ENCODE results near the gene FCRLB. TPM values are rescaled to one million over a fixed set of nuclear protein-coding genes. Genes with fewer than 3 reads are reported as not detected.
A peak's percentile ranks its signal among the peaks of the same experiment; 100 is the strongest.

FCRLB gene
- total and polyA plus RNA-seq, 8 donors = 0.25 to 1.1 (median 0.53) TPM

DNA sequence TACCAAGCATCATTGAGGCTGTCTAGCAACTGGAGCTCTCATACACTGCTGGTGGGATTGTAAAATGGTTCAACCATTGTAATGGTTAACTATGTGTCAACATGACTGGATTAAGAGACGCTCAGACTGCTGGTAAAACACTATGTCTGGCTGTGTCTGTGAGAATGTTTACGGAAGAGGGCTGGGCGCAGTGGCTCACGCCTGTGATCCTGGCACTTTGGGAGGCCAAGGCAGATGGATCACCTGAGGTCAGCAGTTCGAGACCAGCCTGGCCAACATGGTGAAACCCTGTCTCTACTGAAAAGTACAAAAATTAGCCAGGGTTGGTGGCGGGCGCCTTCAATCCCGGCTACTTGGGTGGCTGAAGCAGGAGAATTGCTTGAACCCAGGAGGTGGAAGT, 19.1 kb upstream of the FCRLB start:
- TF ChIP-seq, protein P1, sequence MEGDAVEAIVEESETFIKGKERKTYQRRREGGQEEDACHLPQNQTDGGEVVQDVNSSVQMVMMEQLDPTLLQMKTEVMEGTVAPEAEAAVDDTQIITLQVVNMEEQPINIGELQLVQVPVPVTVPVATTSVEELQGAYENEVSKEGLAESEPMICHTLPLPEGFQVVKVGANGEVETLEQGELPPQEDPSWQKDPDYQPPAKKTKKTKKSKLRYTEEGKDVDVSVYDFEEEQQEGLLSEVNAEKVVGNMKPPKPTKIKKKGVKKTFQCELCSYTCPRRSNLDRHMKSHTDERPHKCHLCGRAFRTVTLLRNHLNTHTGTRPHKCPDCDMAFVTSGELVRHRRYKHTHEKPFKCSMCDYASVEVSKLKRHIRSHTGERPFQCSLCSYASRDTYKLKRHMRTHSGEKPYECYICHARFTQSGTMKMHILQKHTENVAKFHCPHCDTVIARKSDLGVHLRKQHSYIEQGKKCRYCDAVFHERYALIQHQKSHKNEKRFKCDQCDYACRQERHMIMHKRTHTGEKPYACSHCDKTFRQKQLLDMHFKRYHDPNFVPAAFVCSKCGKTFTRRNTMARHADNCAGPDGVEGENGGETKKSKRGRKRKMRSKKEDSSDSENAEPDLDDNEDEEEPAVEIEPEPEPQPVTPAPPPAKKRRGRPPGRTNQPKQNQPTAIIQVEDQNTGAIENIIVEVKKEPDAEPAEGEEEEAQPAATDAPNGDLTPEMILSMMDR (IDR thresholded peaks at IDR 0.05) = no peak
- ATAC-seq (no peak), DNase-seq (peak in 1 of 4 donors; percentile 13)
- peaks cover 0 to 57% of the 10 kb centered on the region in 2 donors for H3K27me3 ChIP-seq
- H3K9me3 ChIP-seq = no peaks in the 10 kb centered on the region
- intact Hi-C loops (cut with DNase I) = no loop called here
- H3K4me1 ChIP-seq = no peaks in the 10 kb centered on the region
- no peaks in the 10 kb centered on the region for H3K36me3 ChIP-seq
- H3K4me3 ChIP-seq = no peak overlapping the region
- no peak overlapping the region for H3K27ac ChIP-seq

DNA sequence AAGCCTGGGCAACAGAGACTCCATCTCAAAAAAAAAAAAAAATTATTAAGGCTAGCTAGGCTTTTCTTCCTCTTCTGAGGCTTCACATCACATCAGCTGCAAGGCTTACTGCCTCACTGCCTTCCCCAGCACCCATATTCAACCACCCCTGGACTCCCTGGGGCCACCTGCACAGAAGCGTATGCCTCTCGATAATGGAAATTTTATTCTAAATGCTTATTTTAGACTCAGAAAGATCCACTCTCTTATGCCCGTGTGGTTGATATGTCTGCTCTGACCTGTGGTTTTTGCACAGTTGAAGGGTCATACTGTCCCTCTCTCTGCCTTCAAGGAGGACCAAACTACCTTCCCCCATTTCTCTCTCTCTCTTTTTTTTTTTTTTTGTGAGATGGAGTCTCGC, 15.8 kb upstream of the FCRLB start:
- intact Hi-C loops (cut with DNase I) = no loop called here
- H3K4me1 ChIP-seq = no peaks in the 10 kb centered on the region
- TF ChIP-seq, protein P1 (IDR thresholded peaks at IDR 0.05) = no peak
- H3K36me3 ChIP-seq = no peaks in the 10 kb centered on the region
- peaks cover 0 to 54% of the 10 kb centered on the region in 2 donors for H3K27me3 ChIP-seq
- no peaks in the 10 kb centered on the region for H3K9me3 ChIP-seq
- no peak for ATAC-seq
- DNase-seq = no peak
- no peak overlapping the region for H3K4me3 ChIP-seq
- no peak overlapping the region for H3K27ac ChIP-seq

DNA sequence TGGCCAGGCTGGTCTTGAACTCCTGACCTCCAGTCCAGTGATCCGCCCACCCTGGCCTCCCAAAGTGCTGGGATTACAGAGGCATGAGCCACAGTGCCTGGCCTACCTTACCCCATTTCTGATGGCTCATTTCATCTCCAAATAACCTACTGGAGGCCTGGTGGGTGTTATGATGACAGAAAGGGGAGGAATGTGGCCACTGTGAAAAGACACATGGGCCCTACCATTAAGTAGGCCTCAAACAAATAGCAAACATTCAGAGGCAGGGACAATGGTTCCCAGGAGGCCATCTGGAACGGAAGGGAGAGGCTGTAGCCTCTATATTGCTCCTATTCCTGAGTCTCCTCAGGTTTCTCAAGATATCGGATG, 15.2 kb upstream of the FCRLB start:
- intact Hi-C loops (cut with DNase I) = no loop called here
- DNase-seq (no peak), ATAC-seq (no peak)
- Histone ChIP-seq H3K27me3 (peaks cover 0 to 50% of the 10 kb centered on the region in 2 donors), H3K36me3 (no peaks in the 10 kb centered on the region), H3K27ac (no peak overlapping the region), H3K4me1 (no peaks in the 10 kb centered on the region), H3K9me3 (no peaks in the 10 kb centered on the region), H3K4me3 (no peak overlapping the region)
- TF ChIP-seq, protein P1 (IDR thresholded peaks at IDR 0.05) = no peak

DNA sequence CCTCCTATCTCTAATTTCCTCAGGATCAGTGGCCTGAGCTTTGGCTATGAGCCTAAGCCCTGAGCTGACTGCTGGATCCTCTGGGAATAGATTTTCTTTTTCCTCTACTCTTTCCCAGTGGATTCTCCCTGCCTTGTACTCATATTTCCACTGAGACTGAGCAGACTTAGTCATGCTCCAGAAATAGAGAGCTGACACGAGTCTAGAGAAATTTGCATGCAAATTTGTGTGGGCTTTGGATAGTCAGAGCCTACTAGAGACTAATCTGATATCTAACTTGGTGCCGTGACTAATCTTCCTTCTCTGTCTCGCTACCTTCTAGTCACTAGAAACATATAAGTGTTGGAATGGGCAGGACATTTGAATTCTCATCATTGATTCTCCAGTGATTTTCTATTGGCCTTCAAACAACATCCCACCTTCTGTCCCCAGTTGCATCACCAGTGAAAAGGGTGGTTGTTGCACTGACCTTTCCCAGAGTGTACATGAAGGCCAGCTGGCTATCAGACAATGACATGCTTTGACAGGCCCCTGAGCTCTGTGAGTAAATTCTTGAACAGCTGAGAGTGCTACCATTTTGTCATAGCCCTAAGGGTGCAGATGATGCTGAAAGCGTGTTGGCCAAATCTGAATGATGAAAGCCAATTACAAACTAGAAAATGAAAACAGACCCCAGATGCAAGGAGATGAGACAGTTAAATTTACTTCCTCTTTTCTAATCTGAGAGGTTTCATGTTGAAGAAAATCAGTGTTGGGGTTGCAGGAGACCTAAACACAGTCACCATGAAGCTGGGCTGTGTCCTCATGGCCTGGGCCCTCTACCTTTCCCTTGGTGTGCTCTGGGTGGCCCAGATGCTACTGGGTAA, 14.6 kb upstream of the FCRLB start, which contains the start of gene FCRLA:
Gene FCRLA (plus strand): TSS at position 748 of the 866 bp plus-strand sequence. CDS start 36 bp downstream, at position 784.
- ATAC-seq = peak; percentile 52
- H3K27ac ChIP-seq = no peak within 1 kb of the TSS

DNA sequence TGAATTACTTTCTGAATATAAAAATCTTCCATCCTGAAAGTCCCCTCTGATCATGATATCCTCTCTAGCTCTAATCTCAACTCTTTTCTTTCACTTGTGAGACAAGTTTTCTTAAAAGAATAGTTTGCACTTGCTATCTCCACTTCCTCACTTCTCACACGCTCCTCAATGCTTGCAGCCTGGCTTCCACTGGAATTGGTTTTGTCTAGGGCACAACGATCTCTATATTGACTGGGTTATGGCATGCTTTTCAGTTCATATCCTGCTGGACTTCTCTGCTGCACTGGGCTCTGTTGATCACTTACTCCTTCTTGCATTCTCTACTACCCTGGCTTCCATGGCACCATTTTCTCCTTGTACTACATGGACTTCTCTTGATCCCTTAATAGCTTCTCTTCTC, 13.8 kb upstream of the FCRLB start:
- peaks cover 0 to 50% of the 10 kb centered on the region in 2 donors for H3K27me3 ChIP-seq
- no peak for DNase-seq
- ATAC-seq = no peak
- H3K4me1 ChIP-seq = no peaks in the 10 kb centered on the region
- TF ChIP-seq, protein P1 (IDR thresholded peaks at IDR 0.05) = no peak
- intact Hi-C loops (cut with DNase I) = no loop called here
- no peaks in the 10 kb centered on the region for H3K9me3 ChIP-seq
- no peak overlapping the region for H3K4me3 ChIP-seq
- no peak overlapping the region for H3K27ac ChIP-seq
- H3K36me3 ChIP-seq = no peaks in the 10 kb centered on the region

More for the DNA sequence above, 14.6 kb upstream of the FCRLB start, which contains the start of gene FCRLA:
- Histone ChIP-seq H3K4me3 (no peak within 1 kb of the TSS), H3K27me3 (peaks cover 0 to 50% of the 10 kb centered on the region in 2 donors), H3K9me3 (no peaks in the 10 kb centered on the region), H3K4me1 (no peaks in the 10 kb centered on the region), H3K36me3 (no peaks in the 10 kb centered on the region)
- TF ChIP-seq, protein P1 (IDR thresholded peaks at IDR 0.05) = no peak
- no peak for DNase-seq
- intact Hi-C loops (cut with DNase I) = no loop called here

Data from left lung (tissue), 10 donors.